Gastrocnemius medialis (tissue), 4 donors: ENCODE data around the gene SLC5A6. TPM values are rescaled to one million over a fixed set of nuclear protein-coding genes. Genes with fewer than 3 reads are reported as not detected.

ENCODE experiments used
- ATAC-seq, 2 donors: fragments of 150-250 bp; one replicate each; pipeline ENCODE4 v1.9.1; 2016
- DNase-seq, 2 donors: peaks; one replicate each; pipeline ENCODE4 v3.0.0-alpha.2; 2019
- H3K27ac ChIP-seq, 4 donors: fragments of 200-600 bp; sonication (generic); 1 replicate in 1 of 4; 2 replicates in 3 of 4; pipeline ENCODE4 v1.5.1; 2016 to 2018; ENCODE audit warnings: mild to moderate bottlenecking in 2 of 4, moderate library complexity in 1 of 4
- H3K27me3 ChIP-seq, 3 donors: fragments of 200-600 bp; sonication (generic) in 2 of 3; 1 replicate in 1 of 3; 2 replicates in 2 of 3; pipeline versions ENCODE4 v1.5.1 to v1.6.0; 2016 to 2019; ENCODE audit warnings: mild to moderate bottlenecking in 1 of 3, moderate library complexity in 1 of 3
- H3K36me3 ChIP-seq, 2 donors: fragments of 200-600 bp; sonication (generic) in 1 of 2; one replicate each; pipeline ENCODE4 v1.5.1; 2017 to 2018
- H3K4me1 ChIP-seq, 2 donors: fragments of 200-600 bp; sonication (generic) in 1 of 2; one replicate each; pipeline ENCODE4 v1.5.1; 2016 to 2017; ENCODE audit warnings: mild to moderate bottlenecking in 2 of 2
- H3K4me3 ChIP-seq, 4 donors: fragments of 200-600 bp; sonication (generic) in 3 of 4; 1 replicate in 1 of 4; 2 replicates in 3 of 4; pipeline ENCODE4 v1.5.1; 2016 to 2019; ENCODE audit warnings: mild to moderate bottlenecking in 2 of 4
- H3K9me3 ChIP-seq, 3 donors: fragments of 200-600 bp; sonication (generic) in 2 of 3; 1 replicate in 1 of 3; 2 replicates in 2 of 3; pipeline ENCODE4 v1.5.1; 2016 to 2019
- POLR2A ChIP-seq, 2 donors: fragments of 450-650 bp; IDR thresholded peaks; one replicate each; pipeline ENCODE4 v1.6.1; 2017; ENCODE audit warnings: antibody characterized with exemption in 2 of 2, mild to moderate bottlenecking in 2 of 2, moderate library complexity in 2 of 2
- in situ Hi-C, 4 donors: fragments of 200-750 bp; cut with MboI; loops; one replicate each; pipeline versions ENCODE4 v1.15.0 to v1.8.0; 2017; ENCODE audit warnings: low sequenced_read_pairs in 4 of 4
- intact Hi-C: fragments of 100-400 bp; cut with DNase I; formaldehyde crosslinking; loops from one replicate; pipeline ENCODE4 v1.15.1; 2023; ENCODE audit warnings: low total_unique reads
- total RNA-seq, 4 donors: library from RNA; depleted of rRNA; stranded (reverse); fragments of >200 nt; gene quantifications; one replicate each; pipeline versions ENCODE4 v1.1.0 to v1.2.3, GENCODE V29; 2016
- TF ChIP-seq, protein P1 (sequence below), 5 experiments: fragments of 450-650 bp in 3 of 5; fragments of 200-600 bp in 2 of 5; sonication (generic) in 2 of 5; IDR thresholded peaks in 4 of 5; conservative IDR thresholded peaks in 1 of 5; 1 replicate in 4 of 5; 2 replicates in 1 of 5; pipeline ENCODE4 v1.5.1; 2016 to 2019; ENCODE audit warnings: antibody characterized with exemption in 5 of 5, mild to moderate bottlenecking in 3 of 5, moderate library complexity in 3 of 5

SLC5A6 gene
- total RNA-seq, 4 donors from 2014 or later, result 19.0 to 46.5 (median 32.5) TPM

GRCh38 chr2:27164960-27165763 is 46.9 kb downstream of the SLC5A6 start:
- in situ Hi-C loops, result no loop called here
- H3K36me3 ChIP-seq, result no peaks in the 10 kb centered on the region

GRCh38 chr2:27162151-27163121 is 49.6 kb downstream of the SLC5A6 start:
- no peak for DNase-seq
- H3K27me3 ChIP-seq, result no peaks in the 10 kb centered on the region
- intact Hi-C loops, result no loop called here
- in situ Hi-C loops, result no loop called here
- no peaks in the 10 kb centered on the region for H3K4me1 ChIP-seq
- no peaks in the 10 kb centered on the region for H3K36me3 ChIP-seq
- H3K27ac ChIP-seq, result no peak overlapping the region
- H3K4me3 ChIP-seq, result no peak overlapping the region
- no peak for ATAC-seq
- no peaks in the 10 kb centered on the region for H3K9me3 ChIP-seq
- TF ChIP-seq, protein P1, sequence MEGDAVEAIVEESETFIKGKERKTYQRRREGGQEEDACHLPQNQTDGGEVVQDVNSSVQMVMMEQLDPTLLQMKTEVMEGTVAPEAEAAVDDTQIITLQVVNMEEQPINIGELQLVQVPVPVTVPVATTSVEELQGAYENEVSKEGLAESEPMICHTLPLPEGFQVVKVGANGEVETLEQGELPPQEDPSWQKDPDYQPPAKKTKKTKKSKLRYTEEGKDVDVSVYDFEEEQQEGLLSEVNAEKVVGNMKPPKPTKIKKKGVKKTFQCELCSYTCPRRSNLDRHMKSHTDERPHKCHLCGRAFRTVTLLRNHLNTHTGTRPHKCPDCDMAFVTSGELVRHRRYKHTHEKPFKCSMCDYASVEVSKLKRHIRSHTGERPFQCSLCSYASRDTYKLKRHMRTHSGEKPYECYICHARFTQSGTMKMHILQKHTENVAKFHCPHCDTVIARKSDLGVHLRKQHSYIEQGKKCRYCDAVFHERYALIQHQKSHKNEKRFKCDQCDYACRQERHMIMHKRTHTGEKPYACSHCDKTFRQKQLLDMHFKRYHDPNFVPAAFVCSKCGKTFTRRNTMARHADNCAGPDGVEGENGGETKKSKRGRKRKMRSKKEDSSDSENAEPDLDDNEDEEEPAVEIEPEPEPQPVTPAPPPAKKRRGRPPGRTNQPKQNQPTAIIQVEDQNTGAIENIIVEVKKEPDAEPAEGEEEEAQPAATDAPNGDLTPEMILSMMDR (IDR thresholded peaks at IDR 0.05 in 4 of 5, conservative IDR thresholded peaks at IDR 0.05 in 1 of 5), result no peak
- no peak for TF ChIP-seq POLR2A (IDR thresholded peaks at IDR 0.05)

More at GRCh38 chr2:27164960-27165763, 46.9 kb downstream of the SLC5A6 start:
- Histone ChIP-seq H3K4me3 (no peak overlapping the region), H3K27me3 (no peaks in the 10 kb centered on the region), H3K9me3 (no peaks in the 10 kb centered on the region), H3K27ac (no peak overlapping the region), H3K4me1 (peaks cover 3 to 6% of the 10 kb centered on the region in 2 donors)
- intact Hi-C loops, result no loop called here
- ATAC-seq (no peak), DNase-seq (no peak)
- no peak for TF ChIP-seq POLR2A (IDR thresholded peaks at IDR 0.05)
- TF ChIP-seq, protein P1 (IDR thresholded peaks at IDR 0.05 in 4 of 5, conservative IDR thresholded peaks at IDR 0.05 in 1 of 5), result no peak

- Histone ChIP-seq H3K27ac (no peak overlapping the region), H3K36me3 (no peaks in the 10 kb centered on the region), H3K27me3 (no peaks in the 10 kb centered on the region), H3K4me3 (no peak overlapping the region), H3K9me3 (no peaks in the 10 kb centered on the region), H3K4me1 (no peaks in the 10 kb centered on the region)
- no peak for DNase-seq
- no peak for ATAC-seq
- in situ Hi-C loops, result no loop called here
- TF ChIP-seq POLR2A (IDR thresholded peaks at IDR 0.05), result no peak
- TF ChIP-seq, protein P1 (IDR thresholded peaks at IDR 0.05 in 4 of 5, conservative IDR thresholded peaks at IDR 0.05 in 1 of 5), result no peak
- intact Hi-C loops, result no loop called here
Measured at GRCh38 chr2:27160191-27160590, 51.9 kb downstream of the SLC5A6 start.

DNA sequence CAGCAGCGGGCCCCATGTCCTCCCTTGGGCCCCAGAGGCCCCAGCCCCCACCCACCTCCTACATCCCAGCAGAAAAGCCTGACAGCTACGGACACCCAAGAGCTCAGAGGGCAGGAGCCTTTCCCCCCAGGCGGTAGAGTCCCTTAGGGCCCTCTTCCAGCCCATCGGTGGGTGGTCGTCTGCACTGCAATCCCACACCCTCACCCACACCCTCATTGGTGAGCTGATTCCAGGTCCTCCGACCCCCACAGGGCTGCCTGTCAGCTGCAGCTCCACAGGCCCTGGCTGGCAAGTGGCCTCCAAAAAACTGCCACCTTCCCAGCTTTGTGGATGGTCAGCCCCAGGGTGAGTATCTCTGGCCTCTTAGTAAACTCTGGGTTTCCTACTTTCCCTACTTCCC is 52.8 kb downstream of the SLC5A6 start:
- DNase-seq (no peak), ATAC-seq (no peak)
- no peaks in the 10 kb centered on the region for H3K4me1 ChIP-seq
- TF ChIP-seq, protein P1 (IDR thresholded peaks at IDR 0.05 in 4 of 5, conservative IDR thresholded peaks at IDR 0.05 in 1 of 5), result no peak
- no peak for TF ChIP-seq POLR2A (IDR thresholded peaks at IDR 0.05)
- no peaks in the 10 kb centered on the region for H3K36me3 ChIP-seq
- no peaks in the 10 kb centered on the region for H3K9me3 ChIP-seq
- H3K27me3 ChIP-seq, result no peaks in the 10 kb centered on the region
- intact Hi-C loops (no loop called here), in situ Hi-C loops (no loop called here)
- no peak overlapping the region for H3K27ac ChIP-seq
- H3K4me3 ChIP-seq, result no peak overlapping the region
